Spinal cord (tissue), 10 donors: ENCODE data around the gene KANSL3. TPM values are rescaled to one million over a fixed set of nuclear protein-coding genes. Genes with fewer than 3 reads are reported as not detected.

Source experiments
- DNase-seq, 6 donors: peaks; one replicate each; pipeline versions ENCODE4 v3.0.0 to v3.0.0-alpha.2; 2013 to 2015; ENCODE audit warnings: low spot score in 6 of 6, low read depth in 4 of 6
- H3K27ac ChIP-seq: one replicate; pipeline ENCODE4 v1.5.1; 2013; ENCODE audit warnings: low read depth, low read length, control low read depth
- H3K27me3 ChIP-seq: one replicate; pipeline ENCODE4 v1.6.1; 2013; ENCODE audit warnings: low read length; ENCODE audit not compliant: control insufficient read depth, insufficient read depth
- H3K36me3 ChIP-seq: one replicate; pipeline ENCODE4 v1.6.1; 2013; ENCODE audit warnings: low read length; ENCODE audit not compliant: control insufficient read depth, insufficient read depth
- H3K4me1 ChIP-seq: one replicate; pipeline ENCODE4 v1.6.1; 2013; ENCODE audit warnings: low read length; ENCODE audit not compliant: control insufficient read depth, insufficient read depth
- H3K4me3 ChIP-seq: one replicate; pipeline ENCODE4 v1.5.1; 2013; ENCODE audit warnings: low read depth, low read length, control low read depth
- H3K9me3 ChIP-seq: one replicate; pipeline ENCODE4 v1.6.1; 2013; ENCODE audit warnings: low read length; ENCODE audit not compliant: control insufficient read depth, insufficient read depth
- WGBS: methylation state at CpG from one replicate; pipeline ENCODE4 v1.1.5; 2013; ENCODE audit warnings: missing lambda C conversion rate; ENCODE audit not compliant: insufficient coverage; 5-methylcytosine and 5-hydroxymethylcytosine counted together
- polyA plus RNA-seq, 2 donors: library from polyadenylated mRNA; unstranded; fragments of 120-200 nt; gene quantifications; one replicate each; pipeline ENCODE4 v1.2.1, GENCODE V29; 2013; ENCODE audit not compliant: insufficient read length in 2 of 2
- total RNA-seq, 2 donors: library from RNA; depleted of rRNA in 1 of 2; stranded (reverse); fragments of 120-200 nt in 1 of 2; fragments of >200 nt in 1 of 2; gene quantifications; one replicate each; pipeline versions ENCODE4 v1.2.3 to v1.2.4, GENCODE V29; 2013 to 2014
- donor health status: healthy.

KANSL3 gene
- total and polyA plus RNA-seq, 4 donors: 31.2 to 44.4 (median 39.5) TPM

DNA sequence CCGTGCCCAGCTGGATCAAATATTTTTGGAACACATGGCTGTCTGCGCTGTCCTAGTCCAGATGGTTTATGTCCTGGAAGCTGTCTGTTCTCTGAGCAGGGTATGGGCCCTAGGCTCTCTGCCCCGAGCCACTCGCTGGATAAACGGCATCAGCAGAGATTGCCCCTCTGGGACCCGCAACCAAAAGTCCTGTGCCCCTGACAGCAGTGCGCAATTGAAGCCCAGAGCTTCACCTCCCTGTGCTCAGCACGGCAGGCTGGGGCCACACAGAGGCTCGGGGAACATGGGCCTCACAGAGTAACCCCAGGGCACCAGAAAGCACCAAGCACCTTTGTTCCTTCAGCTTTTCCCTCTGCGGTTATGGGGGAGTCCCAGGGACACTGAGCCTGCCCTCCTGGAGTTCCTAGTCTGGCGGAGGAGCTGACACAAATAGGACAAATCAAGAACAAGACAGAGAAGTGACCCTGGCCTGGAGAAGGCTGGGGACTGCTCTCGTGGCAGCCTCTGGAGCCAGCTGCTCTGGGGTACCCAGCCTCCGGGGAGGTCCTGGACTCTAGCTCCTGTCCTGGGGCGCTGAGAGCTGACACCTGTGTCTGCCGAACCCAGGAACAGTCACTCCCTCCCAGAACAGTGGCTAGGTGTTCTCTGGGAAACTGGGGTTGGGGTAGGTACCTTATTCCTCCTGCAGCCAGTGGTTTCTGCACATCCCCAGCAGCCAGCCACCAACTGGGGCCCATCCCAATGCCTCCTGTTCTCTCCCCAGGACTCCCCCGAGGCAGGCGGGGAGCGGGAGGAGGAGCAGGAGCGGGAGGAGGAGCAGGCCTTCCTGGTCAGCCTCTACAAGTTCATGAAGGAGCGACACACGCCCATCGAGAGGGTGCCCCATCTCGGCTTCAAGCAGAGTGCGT is 89.3 kb downstream of the KANSL3 start:
- H3K27ac ChIP-seq: no peak overlapping the region
- H3K4me1 ChIP-seq: peaks cover 14% of the 10 kb centered on the region
- no peaks in the 10 kb centered on the region for H3K9me3 ChIP-seq
- peaks cover 58% of the 10 kb centered on the region for H3K36me3 ChIP-seq
- DNase-seq: no peak
- H3K4me3 ChIP-seq: no peak overlapping the region
- WGBS: 89% methylated on average over 23 of the region's 24 CpGs
- no peaks in the 10 kb centered on the region for H3K27me3 ChIP-seq

DNA sequence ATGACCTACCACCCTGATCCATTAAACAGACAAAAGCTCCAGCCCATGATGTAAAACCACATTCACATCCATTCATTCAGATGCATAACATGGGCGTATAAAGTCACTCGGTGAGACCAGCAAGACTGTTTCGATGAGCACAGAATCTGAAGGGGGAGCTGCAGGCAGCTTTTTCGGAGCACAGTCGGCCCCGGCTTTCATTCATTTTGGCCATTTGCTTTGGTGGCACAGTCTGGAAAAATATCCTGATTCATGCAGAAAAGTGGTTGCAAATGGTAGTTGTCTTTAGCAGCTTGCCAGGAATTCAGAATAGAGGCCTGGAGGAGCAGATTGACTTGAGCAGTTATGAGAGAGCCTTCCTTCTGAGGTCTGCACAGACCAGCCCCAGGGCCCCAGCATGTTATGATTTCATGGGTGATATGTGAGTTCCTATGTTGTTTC is 90.4 kb downstream of the KANSL3 start:
- Histone ChIP-seq H3K4me3 (no peak overlapping the region), H3K27ac (no peak overlapping the region), H3K36me3 (peaks cover 50% of the 10 kb centered on the region), H3K27me3 (no peaks in the 10 kb centered on the region), H3K4me1 (peaks cover 14% of the 10 kb centered on the region), H3K9me3 (no peaks in the 10 kb centered on the region)
- peak in 2 of 6 donors; percentile 71 to 79 for DNase-seq
- WGBS: 16% methylated on average over 6 of the region's 6 CpGs

DNA sequence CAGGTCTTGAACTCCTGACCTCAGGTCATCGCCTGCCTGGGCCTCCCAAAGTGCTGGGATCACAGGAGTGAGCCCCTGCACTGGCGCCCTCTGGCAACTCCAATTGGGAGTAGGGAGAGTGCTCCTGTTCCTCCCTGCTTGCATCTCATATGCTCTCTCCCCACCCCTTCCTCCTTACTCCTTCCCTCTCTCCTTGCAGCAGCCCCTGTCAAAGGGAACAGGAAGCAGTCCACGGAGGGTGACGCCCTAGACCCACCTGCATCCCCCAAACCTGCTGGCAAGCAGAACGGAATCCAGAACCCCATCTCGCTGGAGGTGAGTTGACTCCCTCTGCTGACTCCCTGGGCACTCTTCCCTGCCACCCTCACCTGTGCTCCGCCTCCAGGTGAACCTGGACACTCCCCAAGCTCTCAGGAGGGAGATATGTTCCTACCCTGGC is 90.9 kb downstream of the KANSL3 start:
- peaks cover 49% of the 10 kb centered on the region for H3K36me3 ChIP-seq
- H3K9me3 ChIP-seq: no peaks in the 10 kb centered on the region
- 78% methylated on average over 5 of the region's 7 CpGs for WGBS
- H3K4me3 ChIP-seq: no peak overlapping the region
- peaks cover 14% of the 10 kb centered on the region for H3K4me1 ChIP-seq
- no peaks in the 10 kb centered on the region for H3K27me3 ChIP-seq
- no peak for DNase-seq
- no peak overlapping the region for H3K27ac ChIP-seq

DNA sequence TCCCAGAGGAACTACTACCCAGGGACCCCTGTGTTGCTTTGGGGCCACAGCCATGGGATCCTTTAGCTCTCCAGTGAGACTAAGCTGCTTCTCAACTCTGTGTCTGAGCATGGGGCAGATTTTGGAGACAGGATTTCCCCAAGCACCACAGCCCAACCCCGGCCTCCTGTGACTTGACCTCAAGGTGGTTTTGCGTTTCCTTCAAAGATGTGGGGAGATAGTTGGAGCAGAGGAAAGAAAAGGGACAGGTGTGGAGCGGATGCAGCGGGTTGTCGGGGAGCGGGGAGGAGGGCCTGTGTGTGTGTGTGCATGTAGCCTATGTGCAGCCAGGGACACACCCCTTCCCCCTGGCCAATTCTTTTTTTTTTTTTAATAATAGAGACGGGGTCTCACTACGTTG is 91.3 kb downstream of the KANSL3 start:
- DNase-seq: no peak
- no peaks in the 10 kb centered on the region for H3K27me3 ChIP-seq
- H3K9me3 ChIP-seq: no peaks in the 10 kb centered on the region
- H3K4me3 ChIP-seq: no peak overlapping the region
- H3K27ac ChIP-seq: no peak overlapping the region
- peaks cover 14% of the 10 kb centered on the region for H3K4me1 ChIP-seq
- WGBS: 93% methylated on average over 6 of the region's 8 CpGs
- peaks cover 45% of the 10 kb centered on the region for H3K36me3 ChIP-seq

GRCh38 chr2:96546321-96546720 is 91.8 kb downstream of the KANSL3 start:
- Histone ChIP-seq H3K4me3 (no peak overlapping the region), H3K4me1 (peaks cover 14% of the 10 kb centered on the region), H3K36me3 (peaks cover 40% of the 10 kb centered on the region), H3K9me3 (no peaks in the 10 kb centered on the region), H3K27me3 (no peaks in the 10 kb centered on the region), H3K27ac (no peak overlapping the region)
- 93% methylated on average over 5 of the region's 5 CpGs for WGBS
- DNase-seq: no peak

Other genes starting within 250 kb of the KANSL3 start
- under 1 TPM; 0.28 to 0.30 TPM for gene NEURL3, start 133.0 kb downstream of the KANSL3 start, total RNA-seq
- gene NEURL3, start 133.0 kb downstream of the KANSL3 start, polyA plus RNA-seq: under 1 TPM; 0.57 to 0.74 TPM
- gene ARID5A, start 101.6 kb downstream of the KANSL3 start, total RNA-seq: 1 to 10 TPM; 5.2 to 7.9 TPM
- gene ARID5A, start 101.6 kb downstream of the KANSL3 start, polyA plus RNA-seq: 10 to 100 TPM; 11.2 to 12.2 TPM
- under 1 TPM; 0.30 to 0.66 TPM for gene FER1L5, start 4.5 kb upstream of the KANSL3 start, total RNA-seq
- gene FER1L5, start 4.5 kb upstream of the KANSL3 start, polyA plus RNA-seq: under 1 TPM; 0.27 to 0.57 TPM
- gene LMAN2L, start 101.8 kb upstream of the KANSL3 start, total RNA-seq: 10 to 100 TPM; 29.7 to 34.0 TPM
- gene LMAN2L, start 101.8 kb upstream of the KANSL3 start, polyA plus RNA-seq: 10 to 100 TPM; 26.7 to 33.6 TPM
- 1 to 10 TPM; 5.1 TPM for gene CNNM4, start 122.6 kb upstream of the KANSL3 start, total RNA-seq
- gene CNNM4, start 122.6 kb upstream of the KANSL3 start, polyA plus RNA-seq: 10 to 100 TPM in 1 of 2 donors, 1 to 10 TPM in 1; 9.7 to 12.6 TPM
- 10 to 100 TPM; 10.2 to 14.0 TPM for gene CNNM3, start 178.0 kb upstream of the KANSL3 start, total RNA-seq
- gene CNNM3, start 178.0 kb upstream of the KANSL3 start, polyA plus RNA-seq: 10 to 100 TPM; 37.0 to 51.5 TPM
- 1 to 10 TPM; 2.6 to 5.6 TPM for gene ANKRD23, start 205.7 kb upstream of the KANSL3 start, total RNA-seq
- gene ANKRD23, start 205.7 kb upstream of the KANSL3 start, polyA plus RNA-seq: 10 to 100 TPM in 1 of 2 donors, 1 to 10 TPM in 1; 10.0 to 14.4 TPM
- 10 to 100 TPM in 1 of 2 donors, 1 to 10 TPM in 1; 7.6 to 12.6 TPM for gene ANKRD39, start 219.7 kb upstream of the KANSL3 start, total RNA-seq
- gene ANKRD39, start 219.7 kb upstream of the KANSL3 start, polyA plus RNA-seq: 10 to 100 TPM; 24.0 to 27.6 TPM
- gene SEMA4C, start 231.8 kb upstream of the KANSL3 start, total RNA-seq: 10 to 100 TPM; 35.9 to 42.9 TPM
- gene SEMA4C, start 231.8 kb upstream of the KANSL3 start, polyA plus RNA-seq: 10 to 100 TPM; 71.8 to 84.0 TPM